DOHH2 (cell line): ENCODE results near the gene SOBP.

ENCODE experiments used
- EZH2phosphoT487 ChIP-seq: fragments of 200-600 bp; sonication (generic); IDR thresholded peaks from 2 replicates; pipeline ENCODE4 v1.6.1; 2017; ENCODE audit warnings: borderline replicate concordance, mild to moderate bottlenecking, antibody characterized with exemption, low read length, moderate library complexity, mixed read lengths
- TF ChIP-seq, protein P1 (sequence below): fragments of 200-600 bp; sonication (generic); IDR thresholded peaks from one replicate; pipeline ENCODE4 v1.5.1; 2014; ENCODE audit warnings: antibody characterized with exemption, mild to moderate bottlenecking, low read depth, low read length; ENCODE audit not compliant: poor library complexity, severe bottlenecking

GRCh38 chr6:107647439-107647948, 157.6 kb downstream of the SOBP start:
- TF ChIP-seq, protein P1, sequence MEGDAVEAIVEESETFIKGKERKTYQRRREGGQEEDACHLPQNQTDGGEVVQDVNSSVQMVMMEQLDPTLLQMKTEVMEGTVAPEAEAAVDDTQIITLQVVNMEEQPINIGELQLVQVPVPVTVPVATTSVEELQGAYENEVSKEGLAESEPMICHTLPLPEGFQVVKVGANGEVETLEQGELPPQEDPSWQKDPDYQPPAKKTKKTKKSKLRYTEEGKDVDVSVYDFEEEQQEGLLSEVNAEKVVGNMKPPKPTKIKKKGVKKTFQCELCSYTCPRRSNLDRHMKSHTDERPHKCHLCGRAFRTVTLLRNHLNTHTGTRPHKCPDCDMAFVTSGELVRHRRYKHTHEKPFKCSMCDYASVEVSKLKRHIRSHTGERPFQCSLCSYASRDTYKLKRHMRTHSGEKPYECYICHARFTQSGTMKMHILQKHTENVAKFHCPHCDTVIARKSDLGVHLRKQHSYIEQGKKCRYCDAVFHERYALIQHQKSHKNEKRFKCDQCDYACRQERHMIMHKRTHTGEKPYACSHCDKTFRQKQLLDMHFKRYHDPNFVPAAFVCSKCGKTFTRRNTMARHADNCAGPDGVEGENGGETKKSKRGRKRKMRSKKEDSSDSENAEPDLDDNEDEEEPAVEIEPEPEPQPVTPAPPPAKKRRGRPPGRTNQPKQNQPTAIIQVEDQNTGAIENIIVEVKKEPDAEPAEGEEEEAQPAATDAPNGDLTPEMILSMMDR: no peak
- TF ChIP-seq EZH2phosphoT487: no peak
